ENCODE results near the gene ZNF689.

DNA sequence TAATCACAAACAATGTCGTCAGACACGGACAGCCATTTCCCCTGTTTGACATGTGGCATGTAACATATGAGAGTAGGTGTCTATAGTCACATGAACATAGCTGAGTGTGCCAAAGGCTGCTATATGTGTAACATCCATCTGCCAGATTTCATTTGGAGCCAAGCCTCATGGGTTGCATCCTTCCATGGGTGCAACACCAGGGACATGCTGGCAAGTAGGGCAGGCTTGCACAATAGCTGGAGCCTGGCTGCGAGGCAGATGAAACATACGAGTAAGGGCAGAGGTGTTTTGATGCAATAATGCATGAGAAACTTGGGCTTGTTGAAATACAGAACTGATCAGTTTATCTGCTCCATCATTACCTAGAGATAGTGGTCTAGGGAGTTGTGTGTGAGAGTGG, 9.0 kb upstream of the ZNF689 start:
- TF ChIP-seq POLR2A (IDR thresholded peaks at IDR 0.05) (no peak), POLR2AphosphoS5 (IDR thresholded peaks at IDR 0.05) (no peak), EP300 (IDR thresholded peaks at IDR 0.05) (no peak)
- TF ChIP-seq, protein P1, sequence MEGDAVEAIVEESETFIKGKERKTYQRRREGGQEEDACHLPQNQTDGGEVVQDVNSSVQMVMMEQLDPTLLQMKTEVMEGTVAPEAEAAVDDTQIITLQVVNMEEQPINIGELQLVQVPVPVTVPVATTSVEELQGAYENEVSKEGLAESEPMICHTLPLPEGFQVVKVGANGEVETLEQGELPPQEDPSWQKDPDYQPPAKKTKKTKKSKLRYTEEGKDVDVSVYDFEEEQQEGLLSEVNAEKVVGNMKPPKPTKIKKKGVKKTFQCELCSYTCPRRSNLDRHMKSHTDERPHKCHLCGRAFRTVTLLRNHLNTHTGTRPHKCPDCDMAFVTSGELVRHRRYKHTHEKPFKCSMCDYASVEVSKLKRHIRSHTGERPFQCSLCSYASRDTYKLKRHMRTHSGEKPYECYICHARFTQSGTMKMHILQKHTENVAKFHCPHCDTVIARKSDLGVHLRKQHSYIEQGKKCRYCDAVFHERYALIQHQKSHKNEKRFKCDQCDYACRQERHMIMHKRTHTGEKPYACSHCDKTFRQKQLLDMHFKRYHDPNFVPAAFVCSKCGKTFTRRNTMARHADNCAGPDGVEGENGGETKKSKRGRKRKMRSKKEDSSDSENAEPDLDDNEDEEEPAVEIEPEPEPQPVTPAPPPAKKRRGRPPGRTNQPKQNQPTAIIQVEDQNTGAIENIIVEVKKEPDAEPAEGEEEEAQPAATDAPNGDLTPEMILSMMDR (IDR thresholded peaks at IDR 0.05): no peak
